B cell (primary cell): ENCODE data around the gene GASK1A. TPM values are rescaled to one million over a fixed set of nuclear protein-coding genes. Genes with fewer than 3 reads are reported as not detected.

Source experiments
- polyA plus RNA-seq: library from polyadenylated mRNA; depleted of rRNA; stranded (reverse); fragments of >200 nt; gene quantifications from 2 replicates; pipeline ENCODE4 v1.2.3, GENCODE V29; 2012
- total RNA-seq, 2 donors: library from RNA; stranded (reverse); fragments of 120-200 nt in 1 of 2; gene quantifications; 1 replicate in 1 of 2; 2 replicates in 1 of 2; pipeline versions ENCODE4 v1.2.3 to v1.2.4, GENCODE V29; 2013 to 2022

GASK1A gene
- total and polyA plus RNA-seq, 2 donors (not counting 1 experiment from before 2014, with no cell fraction given), result not detected

Other genes with a start within 250 kb of the GASK1A start
- gene CCDC13, start 206.1 kb upstream of the GASK1A start, total RNA-seq, result 1.9 and 2.5 TPM in 2 replicates
- gene CCDC13, start 206.1 kb upstream of the GASK1A start, polyA plus RNA-seq, result 0.53 and 1.5 TPM in 2 replicates
- 16.5 and 18.4 TPM in 2 replicates for gene HIGD1A, start 174.8 kb upstream of the GASK1A start, total RNA-seq
- gene HIGD1A, start 174.8 kb upstream of the GASK1A start, polyA plus RNA-seq, result 14.2 and 19.3 TPM in 2 replicates
- gene ACKR2, start 169.9 kb upstream of the GASK1A start, total RNA-seq, result 1.1 and 1.7 TPM in 2 replicates
- 0.31 and 0.35 TPM in 2 replicates for gene ACKR2, start 169.9 kb upstream of the GASK1A start, polyA plus RNA-seq
- gene CYP8B1, start 103.4 kb upstream of the GASK1A start, total RNA-seq, result not detected in 2 replicates
- gene CYP8B1, start 103.4 kb upstream of the GASK1A start, polyA plus RNA-seq, result not detected in 2 replicates
- gene ZNF662, start 73.2 kb upstream of the GASK1A start, total RNA-seq, result 0.34 and 0.42 TPM in 2 replicates
- 0.12 and 0.22 TPM in 2 replicates for gene ZNF662, start 73.2 kb upstream of the GASK1A start, polyA plus RNA-seq
- 2.3 and 2.8 TPM in 2 replicates for gene POMGNT2, start 126.8 kb downstream of the GASK1A start, total RNA-seq
- 3.1 and 4.3 TPM in 2 replicates for gene POMGNT2, start 126.8 kb downstream of the GASK1A start, polyA plus RNA-seq